GM21515 (cell line): ENCODE data around the gene FOSL2.

Experiments
- ATAC-seq: cut with Tn5 transposase; IDR thresholded peaks from one replicate; pipeline ENCODE4 v1.9.1; 2021; ENCODE audit not compliant: unreplicated experiment

The FOSL2 gene

GRCh38 chr2:28411166-28411755 lies 18.6 kb downstream of the FOSL2 start:
- ATAC-seq, result no peak

- no peak for ATAC-seq
Measured at GRCh38 chr2:28411956-28412609, 19.4 kb downstream of the FOSL2 start.

GRCh38 chr2:28412625-28413151 lies 20.0 kb downstream of the FOSL2 start:
- no peak for ATAC-seq

GRCh38 chr2:28413152-28413898 lies 20.7 kb downstream of the FOSL2 start:
- no peak for ATAC-seq

GRCh38 chr2:28413899-28414295 lies 21.2 kb downstream of the FOSL2 start:
- no peak for ATAC-seq

GRCh38 chr2:28414583-28414982 lies 21.9 kb downstream of the FOSL2 start:
- ATAC-seq, result no peak

GRCh38 chr2:28415010-28415409 lies 22.4 kb downstream of the FOSL2 start:
- ATAC-seq, result no peak

- no peak for ATAC-seq
Measured at GRCh38 chr2:28415715-28416114, 23.1 kb downstream of the FOSL2 start.

GRCh38 chr2:28419003-28419402 lies 26.3 kb downstream of the FOSL2 start:
- no peak for ATAC-seq

- ATAC-seq, result no peak
Measured at GRCh38 chr2:28419443-28420270, 27.0 kb downstream of the FOSL2 start.

- no peak for ATAC-seq
Measured at GRCh38 chr2:28420722-28421121, 28.1 kb downstream of the FOSL2 start.

GRCh38 chr2:28422908-28423741 lies 30.5 kb downstream of the FOSL2 start:
- no peak for ATAC-seq

GRCh38 chr2:28423856-28424605 lies 31.4 kb downstream of the FOSL2 start:
- ATAC-seq, result no peak

GRCh38 chr2:28424799-28425463 lies 32.3 kb downstream of the FOSL2 start:
- no peak for ATAC-seq

GRCh38 chr2:28425464-28425835 lies 32.8 kb downstream of the FOSL2 start:
- ATAC-seq, result no peak

GRCh38 chr2:28427741-28428415 lies 35.2 kb downstream of the FOSL2 start:
- ATAC-seq, result no peak

- ATAC-seq, result no peak
Measured at GRCh38 chr2:28428486-28428885, 35.8 kb downstream of the FOSL2 start.

GRCh38 chr2:28429636-28430376 lies 37.1 kb downstream of the FOSL2 start:
- ATAC-seq, result no peak
